HCT116 (cell line): ENCODE results near the gene OCRL. TPM values are rescaled to one million over a fixed set of nuclear protein-coding genes. Genes with fewer than 3 reads are reported as not detected.

Source experiments
- ATAC-seq: fragments of 200-7000 bp; cut with Tn5 transposase; 2 replicates; pipeline ENCODE4 v1.9.1; 2020; ENCODE audit warnings: mild to moderate bottlenecking, moderate library complexity
- BruUV-seq: library from RNA; stranded (reverse); fragments of 400-500 nt; replicated peaks from 2 replicates; lab custom pipeline; 2021; lab: Mats Ljungman, UMichigan
- CTCF ChIA-PET: fragments of 300-600 bp; sonication (Branson Sonifier 250); formaldehyde crosslinking; loops from one replicate; lab custom pipeline; 2021; ENCODE audit warnings: antibody characterized with exemption; lab: Charles Lee
- POLR2A ChIA-PET: fragments of 300-600, 350-600 bp; sonication (Branson Sonifier 250); formaldehyde crosslinking; loops from one replicate; lab custom pipeline; 2021; ENCODE audit warnings: antibody characterized with exemption; lab: Charles Lee
- RAD21 ChIA-PET, 2 experiments: fragments of 300-600 bp; sonication (Branson Sonifier 250); formaldehyde crosslinking; loops; one replicate each; lab custom pipeline; 2023; ENCODE audit warnings: low total read pairs in 2 of 2; ENCODE audit not compliant: uncharacterized antibody in 2 of 2, unreplicated experiment in 2 of 2, low non-redundant PET in 1 of 2; lab: Charles Lee
- DNase-seq: peaks from one replicate; pipeline ENCODE4 v3.0.0-alpha.2; 2010; ENCODE audit warnings: low read depth, low spot score
- H2AFZ ChIP-seq: fragments of 200-600 bp; shearing (Covaris generic), sonication (generic); 2 replicates; pipeline ENCODE4 v1.6.1; 2017; ENCODE audit warnings: low read depth, mixed run types, mixed read lengths, antibody characterized with exemption, low read length; ENCODE audit not compliant: poor library complexity, severe bottlenecking
- H3K27ac ChIP-seq: 2 replicates; pipeline ENCODE4 v1.5.1; 2012; ENCODE audit warnings: low read depth, low read length
- H3K27me3 ChIP-seq: fragments of 200-600 bp; sonication (generic); 2 replicates; pipeline ENCODE4 v1.6.1; 2016; ENCODE audit warnings: mixed run types, low read length, mixed read lengths; ENCODE audit not compliant: insufficient read depth
- H3K36me3 ChIP-seq, 2 experiments: fragments of 200-500 bp in 1 of 2; fragments of 200-600 bp in 1 of 2; sonication (Bioruptor generic) in 1 of 2; sonication (generic) in 1 of 2; 2 replicates each; pipeline versions ENCODE4 v1.5.1 to v1.6.1; 2014 to 2016; ENCODE audit warnings: low read length in 2 of 2, inconsistent platforms in 1 of 2, mixed read lengths in 1 of 2, mixed run types in 1 of 2; ENCODE audit not compliant: insufficient read depth in 2 of 2, control insufficient read depth in 1 of 2
- H3K4me1 ChIP-seq, 2 experiments: fragments of 200-600 bp in 1 of 2; sonication (generic) in 1 of 2; 2 replicates each; pipeline versions ENCODE4 v1.5.1 to v1.6.1; 2012 to 2017; ENCODE audit warnings: low read length in 2 of 2, inconsistent platforms in 1 of 2, mild to moderate bottlenecking in 1 of 2, mixed read lengths in 1 of 2, mixed run types in 1 of 2, moderate library complexity in 1 of 2; ENCODE audit not compliant: insufficient read depth in 2 of 2, control insufficient read depth in 1 of 2
- H3K4me2 ChIP-seq: fragments of 200-600 bp; sonication (generic); 2 replicates; pipeline ENCODE4 v1.6.1; 2017; ENCODE audit warnings: mixed run types, low read length, mixed read lengths
- H3K4me3 ChIP-seq, 2 experiments: fragments of 200-600 bp in 1 of 2; sonication (generic) in 1 of 2; replicated peaks in 1 of 2; 2 replicates each; pipeline ENCODE4 v1.5.1; 2011 to 2016; ENCODE audit warnings: low read length in 2 of 2, control low read depth in 1 of 2, low read depth in 1 of 2, mild to moderate bottlenecking in 1 of 2, mixed read lengths in 1 of 2, mixed run types in 1 of 2
- H3K79me2 ChIP-seq: fragments of 200-600 bp; sonication (generic); 2 replicates; pipeline ENCODE4 v1.6.1; 2017; ENCODE audit warnings: mild to moderate bottlenecking, mixed run types, low read length, moderate library complexity, mixed read lengths; ENCODE audit not compliant: insufficient read depth
- H3K9ac ChIP-seq: fragments of 200-600 bp; sonication (generic); 2 replicates; pipeline ENCODE4 v1.6.1; 2016; ENCODE audit warnings: low read length, mixed read lengths
- H3K9me2 ChIP-seq: fragments of 200-600 bp; sonication (generic), shearing (Covaris generic); 2 replicates; pipeline ENCODE4 v1.6.1; 2017; ENCODE audit warnings: mixed run types, mild to moderate bottlenecking, moderate library complexity; ENCODE audit not compliant: insufficient read depth
- H3K9me3 ChIP-seq, 2 experiments: fragments of 200-500 bp in 1 of 2; fragments of 200-600 bp in 1 of 2; sonication (Bioruptor generic) in 1 of 2; sonication (generic) in 1 of 2; 2 replicates each; pipeline ENCODE4 v1.6.1; 2014 to 2017; ENCODE audit warnings: low read length in 2 of 2, mixed read lengths in 2 of 2, inconsistent platforms in 1 of 2, low read depth in 1 of 2, mild to moderate bottlenecking in 1 of 2, mixed run types in 1 of 2, moderate library complexity in 1 of 2; ENCODE audit not compliant: control insufficient read depth in 1 of 2, insufficient read depth in 1 of 2
- H4K20me1 ChIP-seq: fragments of 200-600 bp; sonication (generic), shearing (Covaris generic); 2 replicates; pipeline ENCODE4 v1.6.1; 2017; ENCODE audit warnings: mixed run types, mild to moderate bottlenecking, moderate library complexity; ENCODE audit not compliant: insufficient read depth
- CBX3 ChIP-seq: IDR thresholded peaks from 2 replicates; pipeline ENCODE4 v1.6.1; 2012; ENCODE audit warnings: low read depth
- CEBPB ChIP-seq: IDR thresholded peaks from 2 replicates; pipeline ENCODE4 v1.6.1; 2012; ENCODE audit warnings: low read depth
- ELF1 ChIP-seq: IDR thresholded peaks from 2 replicates; pipeline ENCODE4 v1.6.1; 2012; ENCODE audit warnings: low read depth, borderline replicate concordance
- EZH2 ChIP-seq: fragments of 200-600 bp; sonication (generic); IDR thresholded peaks from 2 replicates; pipeline ENCODE4 v1.6.1; 2017; ENCODE audit warnings: antibody characterized with exemption, mixed run types
- EZH2phosphoT487 ChIP-seq: fragments of 200-600 bp; IDR thresholded peaks from 2 replicates; pipeline ENCODE4 v1.6.1; 2018; ENCODE audit warnings: antibody characterized with exemption, borderline replicate concordance
- FOSL1 ChIP-seq: IDR thresholded peaks from 2 replicates; pipeline ENCODE4 v1.6.1; 2012; ENCODE audit warnings: low read depth
- JUND ChIP-seq: IDR thresholded peaks from 2 replicates; pipeline ENCODE4 v1.6.1; 2012
- POLR2A ChIP-seq: IDR thresholded peaks from 2 replicates; pipeline ENCODE4 v1.7.0; 2011; ENCODE audit warnings: borderline replicate concordance; ENCODE audit not compliant: insufficient read depth, insufficient read length; ENCODE audit errors: extremely low read depth
- POLR2AphosphoS5 ChIP-seq: IDR thresholded peaks from 2 replicates; pipeline ENCODE4 v1.6.1; 2011; ENCODE audit warnings: mild to moderate bottlenecking, low read depth, low read length, moderate library complexity
- RAD21 ChIP-seq: IDR thresholded peaks from 2 replicates; pipeline ENCODE4 v1.6.1; 2012; ENCODE audit warnings: low read depth, mild to moderate bottlenecking
- SIN3A ChIP-seq: IDR thresholded peaks from 2 replicates; pipeline ENCODE4 v1.6.1; 2012; ENCODE audit warnings: low read depth
- SP1 ChIP-seq: IDR thresholded peaks from 2 replicates; pipeline ENCODE4 v1.6.1; 2012; ENCODE audit warnings: low read depth
- SRF ChIP-seq: IDR thresholded peaks from 2 replicates; pipeline ENCODE4 v1.6.1; 2012; ENCODE audit warnings: low read depth
- ZBTB33 ChIP-seq: IDR thresholded peaks from 2 replicates; pipeline ENCODE4 v1.6.1; 2011; ENCODE audit warnings: mild to moderate bottlenecking, low read length, moderate library complexity; ENCODE audit not compliant: insufficient replicate concordance; ENCODE audit errors: extremely low read depth
- ZFX ChIP-seq: fragments of 450-650 bp; IDR thresholded peaks from 2 replicates; pipeline ENCODE4 v1.6.1; 2017
- ZNF274 ChIP-seq: fragments of 200-500 bp; sonication (Bioruptor generic); IDR thresholded peaks from 2 replicates; pipeline ENCODE4 v1.6.1; 2014; ENCODE audit warnings: mild to moderate bottlenecking, low read depth, low read length, inconsistent platforms
- intact Hi-C: fragments of 100-400 bp; cut with micrococcal nuclease; formaldehyde crosslinking; loops from 2 replicates; pipeline ENCODE4 v1.10.0; 2022
- total RNA-seq: library from RNA; stranded (reverse); gene quantifications from one replicate; pipeline ENCODE4 v1.2.1, GENCODE V29; 2021; ENCODE audit not compliant: unreplicated experiment
- TF ChIP-seq, protein P1 (sequence below), 3 experiments: fragments of 200-600 bp in 1 of 3; sonication (generic) in 1 of 3; IDR thresholded peaks in 2 of 3; conservative IDR thresholded peaks in 1 of 3; 2 replicates each; pipeline ENCODE4 v1.5.1; 2012 to 2017; ENCODE audit warnings: low read depth in 2 of 3, low read length in 2 of 3, antibody characterized with exemption in 1 of 3, borderline replicate concordance in 1 of 3, control low read depth in 1 of 3, mild to moderate bottlenecking in 1 of 3, mixed read lengths in 1 of 3, mixed run types in 1 of 3, moderate library complexity in 1 of 3; ENCODE audit not compliant: insufficient read depth in 1 of 3
- TF ChIP-seq, protein P2 (sequence below): IDR thresholded peaks from 2 replicates; pipeline ENCODE4 v1.6.1; 2012
- TF ChIP-seq, protein P3 (sequence below): IDR thresholded peaks from 2 replicates; pipeline ENCODE4 v1.6.1; 2012; ENCODE audit warnings: low read depth

OCRL gene
- total RNA-seq, 1 experiment from 2014 or later = 19.8 TPM

GRCh38 chrX:129622757-129623301, 82.8 kb downstream of the OCRL start:
- ChIA-PET POLR2A (no interaction called here), RAD21 (no interaction called here), CTCF (no interaction called here)
- BruUV-seq = no TSS peak
- no peak overlapping the region for H3K27ac ChIP-seq
- H3K36me3 ChIP-seq = no peaks in the 10 kb centered on the region
- no peaks in the 10 kb centered on the region for H3K27me3 ChIP-seq
- H3K79me2 ChIP-seq = no peaks in the 10 kb centered on the region
- no peaks in the 10 kb centered on the region for H4K20me1 ChIP-seq
- no peak for DNase-seq
- TF ChIP-seq POLR2AphosphoS5 = no peak
- TF ChIP-seq, protein P1, sequence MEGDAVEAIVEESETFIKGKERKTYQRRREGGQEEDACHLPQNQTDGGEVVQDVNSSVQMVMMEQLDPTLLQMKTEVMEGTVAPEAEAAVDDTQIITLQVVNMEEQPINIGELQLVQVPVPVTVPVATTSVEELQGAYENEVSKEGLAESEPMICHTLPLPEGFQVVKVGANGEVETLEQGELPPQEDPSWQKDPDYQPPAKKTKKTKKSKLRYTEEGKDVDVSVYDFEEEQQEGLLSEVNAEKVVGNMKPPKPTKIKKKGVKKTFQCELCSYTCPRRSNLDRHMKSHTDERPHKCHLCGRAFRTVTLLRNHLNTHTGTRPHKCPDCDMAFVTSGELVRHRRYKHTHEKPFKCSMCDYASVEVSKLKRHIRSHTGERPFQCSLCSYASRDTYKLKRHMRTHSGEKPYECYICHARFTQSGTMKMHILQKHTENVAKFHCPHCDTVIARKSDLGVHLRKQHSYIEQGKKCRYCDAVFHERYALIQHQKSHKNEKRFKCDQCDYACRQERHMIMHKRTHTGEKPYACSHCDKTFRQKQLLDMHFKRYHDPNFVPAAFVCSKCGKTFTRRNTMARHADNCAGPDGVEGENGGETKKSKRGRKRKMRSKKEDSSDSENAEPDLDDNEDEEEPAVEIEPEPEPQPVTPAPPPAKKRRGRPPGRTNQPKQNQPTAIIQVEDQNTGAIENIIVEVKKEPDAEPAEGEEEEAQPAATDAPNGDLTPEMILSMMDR (IDR thresholded peaks at IDR 0.05 in 2 of 3, conservative IDR thresholded peaks at IDR 0.05 in 1 of 3; ENCODE audit: borderline replicate concordance in 1 of 3, insufficient read depth in 1 of 3, low read depth in 2 of 3, low read length in 2 of 3) = no peak
- no peak for TF ChIP-seq FOSL1
- no peak for TF ChIP-seq EZH2phosphoT487
- TF ChIP-seq RAD21 = no peak
- no peak for TF ChIP-seq ZBTB33
- TF ChIP-seq CBX3 = no peak
- no peak for TF ChIP-seq SP1
- no peak for TF ChIP-seq CEBPB
- TF ChIP-seq JUND = no peak
- TF ChIP-seq EZH2 = no peak
- TF ChIP-seq ELF1 = no peak
- TF ChIP-seq ZFX = no peak
- TF ChIP-seq, protein P2, sequence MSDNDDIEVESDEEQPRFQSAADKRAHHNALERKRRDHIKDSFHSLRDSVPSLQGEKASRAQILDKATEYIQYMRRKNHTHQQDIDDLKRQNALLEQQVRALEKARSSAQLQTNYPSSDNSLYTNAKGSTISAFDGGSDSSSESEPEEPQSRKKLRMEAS = no peak
- TF ChIP-seq SIN3A = no peak
- no peak for TF ChIP-seq ZNF274
- TF ChIP-seq POLR2A = no peak
- no peak for TF ChIP-seq SRF
- TF ChIP-seq, protein P3, sequence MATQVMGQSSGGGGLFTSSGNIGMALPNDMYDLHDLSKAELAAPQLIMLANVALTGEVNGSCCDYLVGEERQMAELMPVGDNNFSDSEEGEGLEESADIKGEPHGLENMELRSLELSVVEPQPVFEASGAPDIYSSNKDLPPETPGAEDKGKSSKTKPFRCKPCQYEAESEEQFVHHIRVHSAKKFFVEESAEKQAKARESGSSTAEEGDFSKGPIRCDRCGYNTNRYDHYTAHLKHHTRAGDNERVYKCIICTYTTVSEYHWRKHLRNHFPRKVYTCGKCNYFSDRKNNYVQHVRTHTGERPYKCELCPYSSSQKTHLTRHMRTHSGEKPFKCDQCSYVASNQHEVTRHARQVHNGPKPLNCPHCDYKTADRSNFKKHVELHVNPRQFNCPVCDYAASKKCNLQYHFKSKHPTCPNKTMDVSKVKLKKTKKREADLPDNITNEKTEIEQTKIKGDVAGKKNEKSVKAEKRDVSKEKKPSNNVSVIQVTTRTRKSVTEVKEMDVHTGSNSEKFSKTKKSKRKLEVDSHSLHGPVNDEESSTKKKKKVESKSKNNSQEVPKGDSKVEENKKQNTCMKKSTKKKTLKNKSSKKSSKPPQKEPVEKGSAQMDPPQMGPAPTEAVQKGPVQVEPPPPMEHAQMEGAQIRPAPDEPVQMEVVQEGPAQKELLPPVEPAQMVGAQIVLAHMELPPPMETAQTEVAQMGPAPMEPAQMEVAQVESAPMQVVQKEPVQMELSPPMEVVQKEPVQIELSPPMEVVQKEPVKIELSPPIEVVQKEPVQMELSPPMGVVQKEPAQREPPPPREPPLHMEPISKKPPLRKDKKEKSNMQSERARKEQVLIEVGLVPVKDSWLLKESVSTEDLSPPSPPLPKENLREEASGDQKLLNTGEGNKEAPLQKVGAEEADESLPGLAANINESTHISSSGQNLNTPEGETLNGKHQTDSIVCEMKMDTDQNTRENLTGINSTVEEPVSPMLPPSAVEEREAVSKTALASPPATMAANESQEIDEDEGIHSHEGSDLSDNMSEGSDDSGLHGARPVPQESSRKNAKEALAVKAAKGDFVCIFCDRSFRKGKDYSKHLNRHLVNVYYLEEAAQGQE = no peak
- no peaks in the 10 kb centered on the region for H3K9me2 ChIP-seq
- H3K4me3 ChIP-seq = no peak overlapping the region
- no peak overlapping the region for H2AFZ ChIP-seq
- H3K4me1 ChIP-seq = no peaks in the 10 kb centered on the region
- H3K9me3 ChIP-seq = no peaks in the 10 kb centered on the region
- H3K4me2 ChIP-seq = no peak overlapping the region
- intact Hi-C loops = no loop called here
- no peak overlapping the region for H3K9ac ChIP-seq
- no peak for ATAC-seq
